Lung (tissue), 12 donors: ENCODE results near the gene ABCG4. TPM values are rescaled to one million over a fixed set of nuclear protein-coding genes. Genes with fewer than 3 reads are reported as not detected.

Experiments used
- ATAC-seq: fragments of 200-7000 bp; cut with Tn5 transposase; one replicate; pipeline ENCODE4 v1.9.1; 2020; ENCODE audit warnings: moderate number of reproducible peaks; ENCODE audit not compliant: insufficient read depth, low FRiP score
- DNase-seq, 3 donors: peaks; one replicate each; pipeline ENCODE4 v3.0.0-alpha.2; 2013 to 2017
- H3K27ac ChIP-seq, 2 donors: one replicate each; pipeline ENCODE4 v1.5.1; 2013; ENCODE audit warnings: mild to moderate bottlenecking in 2 of 2, moderate library complexity in 2 of 2, control low read depth in 1 of 2, inconsistent platforms in 1 of 2, low read depth in 1 of 2, low read length in 1 of 2
- H3K27me3 ChIP-seq, 3 donors: one replicate each; pipeline ENCODE4 v1.5.1; 2013; ENCODE audit warnings: low read length in 2 of 3; ENCODE audit not compliant: control insufficient read depth in 3 of 3, insufficient read depth in 3 of 3
- H3K36me3 ChIP-seq, 4 donors: one replicate each; pipeline ENCODE4 v1.5.1; 2013; ENCODE audit warnings: low read length in 4 of 4, mild to moderate bottlenecking in 1 of 4, moderate library complexity in 1 of 4; ENCODE audit not compliant: control insufficient read depth in 4 of 4, insufficient read depth in 4 of 4
- H3K4me1 ChIP-seq, 5 donors: one replicate each; pipeline ENCODE4 v1.5.1; 2013; ENCODE audit warnings: low read length in 5 of 5, mild to moderate bottlenecking in 2 of 5, moderate library complexity in 1 of 5; ENCODE audit not compliant: control insufficient read depth in 5 of 5, insufficient read depth in 5 of 5
- H3K4me3 ChIP-seq: one replicate; pipeline ENCODE4 v1.5.1; 2013; ENCODE audit warnings: mild to moderate bottlenecking, control low read depth, moderate library complexity
- H3K9ac ChIP-seq, 2 donors: one replicate each; pipeline ENCODE4 v1.5.1; 2013; ENCODE audit warnings: low read length in 2 of 2, control low read depth in 1 of 2; ENCODE audit not compliant: insufficient read depth in 1 of 2
- H3K9me3 ChIP-seq, 4 donors: one replicate each; pipeline ENCODE4 v1.5.1; 2013; ENCODE audit warnings: low read length in 3 of 4, mild to moderate bottlenecking in 1 of 4, moderate library complexity in 1 of 4; ENCODE audit not compliant: control insufficient read depth in 4 of 4, insufficient read depth in 3 of 4
- WGBS, 2 donors: extraction: QIAGEN DNeasy Blood & Tissue Kit; methylation state at CpG; one replicate each; pipeline ENCODE4 v1.1.7; 2013; 5-methylcytosine and 5-hydroxymethylcytosine counted together
- polyA plus RNA-seq, 2 donors: library from polyadenylated mRNA; stranded (reverse); fragments of 200-250 nt; gene quantifications; one replicate each; pipeline ENCODE4 v1.2.1, GENCODE V29; 2013
- total RNA-seq, 2 donors: library from RNA; depleted of rRNA in 1 of 2; stranded (reverse); fragments of >200 nt in 1 of 2; gene quantifications; one replicate each; pipeline ENCODE4 v1.2.1, GENCODE V29; 2014 to 2021
- TF ChIP-seq, protein P1 (sequence below): IDR thresholded peaks from 2 replicates; pipeline ENCODE4 v1.5.1; 2012; ENCODE audit warnings: mild to moderate bottlenecking; ENCODE audit errors: control extremely low read depth, extremely low read depth
- donor health status: control.
- donor health status: control.
- donor health status: Bipolar disorder and iron deficiency.
- donor health status: healthy.
- donor health status: DM: yes; HTN: yes; CAD: no.

The ABCG4 gene
- total and polyA plus RNA-seq, 4 donors = 0.03 to 0.28 (median 0.10) TPM; not detected in 1

DNA sequence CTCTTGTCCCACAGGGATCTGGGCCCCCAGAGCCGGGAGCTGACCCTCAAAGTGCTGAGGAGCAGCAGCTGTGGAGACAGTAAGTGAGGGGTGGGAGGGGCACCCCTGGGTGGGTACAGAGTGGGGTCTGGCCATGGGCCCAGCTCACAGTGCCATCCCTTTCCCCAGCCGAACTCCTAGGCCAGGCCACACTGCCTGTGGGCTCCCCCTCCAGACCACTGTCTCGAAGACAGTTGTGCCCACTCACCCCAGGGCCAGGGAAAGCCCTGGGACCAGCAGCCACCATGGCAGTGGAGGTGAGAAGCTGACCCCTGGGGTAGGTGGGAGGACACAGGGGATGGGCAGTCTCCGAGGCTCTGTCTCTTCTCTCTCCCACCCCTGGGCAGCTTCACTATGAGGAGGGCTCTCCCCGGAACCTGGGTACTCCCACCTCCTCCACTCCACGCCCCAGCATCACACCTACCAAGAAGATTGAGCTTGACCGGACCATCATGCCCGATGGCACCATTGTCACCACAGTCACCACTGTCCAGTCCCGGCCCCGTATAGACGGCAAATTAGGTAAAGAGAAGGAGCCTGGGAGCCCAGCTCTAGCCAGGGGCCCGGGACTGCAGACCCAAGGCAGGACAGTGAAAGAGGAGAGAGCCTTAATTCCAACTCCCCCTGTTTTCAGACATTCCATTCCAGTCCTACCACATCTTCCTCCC is 36.4 kb upstream of the ABCG4 start:
- Histone ChIP-seq H3K4me3 (no peak overlapping the region), H3K4me1 (peaks cover 0 to 15% (median 6%) of the 10 kb centered on the region in 5 donors), H3K36me3 (peaks cover 2 to 49% (median 5%) of the 10 kb centered on the region in 4 donors), H3K9ac (no peak overlapping the region), H3K9me3 (no peaks in the 10 kb centered on the region), H3K27ac (no peak overlapping the region), H3K27me3 (no peaks in the 10 kb centered on the region)
- DNase-seq (no peak), ATAC-seq (no peak)
- TF ChIP-seq, protein P1, sequence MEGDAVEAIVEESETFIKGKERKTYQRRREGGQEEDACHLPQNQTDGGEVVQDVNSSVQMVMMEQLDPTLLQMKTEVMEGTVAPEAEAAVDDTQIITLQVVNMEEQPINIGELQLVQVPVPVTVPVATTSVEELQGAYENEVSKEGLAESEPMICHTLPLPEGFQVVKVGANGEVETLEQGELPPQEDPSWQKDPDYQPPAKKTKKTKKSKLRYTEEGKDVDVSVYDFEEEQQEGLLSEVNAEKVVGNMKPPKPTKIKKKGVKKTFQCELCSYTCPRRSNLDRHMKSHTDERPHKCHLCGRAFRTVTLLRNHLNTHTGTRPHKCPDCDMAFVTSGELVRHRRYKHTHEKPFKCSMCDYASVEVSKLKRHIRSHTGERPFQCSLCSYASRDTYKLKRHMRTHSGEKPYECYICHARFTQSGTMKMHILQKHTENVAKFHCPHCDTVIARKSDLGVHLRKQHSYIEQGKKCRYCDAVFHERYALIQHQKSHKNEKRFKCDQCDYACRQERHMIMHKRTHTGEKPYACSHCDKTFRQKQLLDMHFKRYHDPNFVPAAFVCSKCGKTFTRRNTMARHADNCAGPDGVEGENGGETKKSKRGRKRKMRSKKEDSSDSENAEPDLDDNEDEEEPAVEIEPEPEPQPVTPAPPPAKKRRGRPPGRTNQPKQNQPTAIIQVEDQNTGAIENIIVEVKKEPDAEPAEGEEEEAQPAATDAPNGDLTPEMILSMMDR = no peak
- 94 to 96% methylated on average over 12 of the region's 12 CpGs for WGBS, 2 donors

DNA sequence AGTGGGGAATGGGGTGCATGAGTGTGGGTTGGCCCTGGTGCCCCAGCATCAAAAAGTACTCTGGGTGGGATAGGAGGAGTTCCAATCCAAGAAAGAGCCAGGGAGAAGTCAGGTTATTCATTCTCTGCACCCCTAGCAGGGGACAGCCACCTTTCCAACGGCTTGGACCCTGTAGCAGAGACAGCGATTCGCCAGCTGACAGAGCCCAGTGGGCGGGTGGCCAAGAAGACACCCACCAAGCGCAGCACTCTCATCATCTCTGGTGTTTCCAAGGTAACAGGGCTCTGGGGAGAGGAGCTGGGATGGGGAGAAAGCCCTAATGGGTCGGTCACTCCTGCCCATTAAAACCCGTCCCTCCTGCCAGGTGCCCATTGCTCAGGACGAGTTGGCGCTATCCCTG is 35.1 kb upstream of the ABCG4 start:
- peaks cover 2 to 49% (median 5%) of the 10 kb centered on the region in 4 donors for H3K36me3 ChIP-seq
- DNase-seq = no peak
- no peaks in the 10 kb centered on the region for H3K9me3 ChIP-seq
- no peak overlapping the region for H3K9ac ChIP-seq
- peaks cover 0 to 8% (median under 1%) of the 10 kb centered on the region in 5 donors for H3K4me1 ChIP-seq
- no peak overlapping the region for H3K4me3 ChIP-seq
- no peak for ATAC-seq
- 95 to 96% methylated on average over 9 of the region's 9 CpGs for WGBS, 2 donors
- TF ChIP-seq, protein P1 = no peak
- no peaks in the 10 kb centered on the region for H3K27me3 ChIP-seq
- H3K27ac ChIP-seq = no peak overlapping the region

DNA sequence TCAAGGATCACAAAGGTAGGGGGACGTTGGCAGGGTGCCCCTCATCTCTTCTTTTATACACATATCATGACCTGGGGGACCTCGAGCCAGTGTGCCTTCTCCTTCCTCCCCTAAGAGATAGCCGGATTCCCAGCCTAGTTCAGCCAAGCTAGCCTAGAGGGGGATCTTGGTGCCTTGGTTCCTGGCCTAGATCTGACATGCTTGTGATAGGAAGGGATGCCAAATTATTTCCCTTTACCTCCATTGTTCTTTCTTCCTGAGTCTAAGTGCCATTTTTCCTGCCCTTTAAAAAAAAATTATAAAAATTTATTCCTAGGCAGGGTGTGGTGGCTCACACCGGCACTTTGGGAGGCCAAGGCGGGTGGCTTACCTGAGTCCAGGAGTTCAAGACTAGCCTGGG is 34.5 kb upstream of the ABCG4 start:
- TF ChIP-seq, protein P1 = no peak
- Histone ChIP-seq H3K4me3 (no peak overlapping the region), H3K9ac (no peak overlapping the region), H3K9me3 (no peaks in the 10 kb centered on the region), H3K27ac (no peak overlapping the region), H3K36me3 (peaks cover 2 to 49% (median 5%) of the 10 kb centered on the region in 4 donors), H3K4me1 (peaks cover 0 to 5% (median 0%) of the 10 kb centered on the region in 5 donors), H3K27me3 (no peaks in the 10 kb centered on the region)
- WGBS, 2 donors = 79 to 93% methylated on average over 5 of the region's 5 CpGs
- no peak for DNase-seq
- ATAC-seq = no peak
